HepG2 (cell line): Measurements from ENCODE around the gene DDAH1. TPM values are rescaled to one million over a fixed set of nuclear protein-coding genes. Genes with fewer than 3 reads are reported as not detected.

Experiments
- ATAC-seq: fragments of 200-7000 bp; cut with Tn5 transposase; 3 replicates; pipeline ENCODE4 v1.9.1; 2020; ENCODE audit warnings: mild to moderate bottlenecking, moderate library complexity
- BruUV-seq: library from RNA; stranded (reverse); fragments of 400-500 nt; replicated peaks from 2 replicates; lab custom pipeline; 2021; lab: Mats Ljungman, UMichigan
- CTCF ChIA-PET: fragments of 300-600 bp; formaldehyde crosslinking; extraction: SDS; loops from one replicate; lab custom pipeline; 2021; ENCODE audit warnings: low total read pairs, inconsistent platforms, low intra/inter-chr PET ratio; lab: Yijun Ruan, JAX
- POLR2A ChIA-PET: fragments of 350-600 bp; sonication (Branson Sonifier 250); formaldehyde crosslinking; loops from one replicate; lab custom pipeline; 2020; ENCODE audit warnings: antibody characterized with exemption, inconsistent platforms; lab: Yijun Ruan, JAX
- DNase-seq: peaks from one replicate; pipeline ENCODE4 v3.0.0-alpha.2; 2015; ENCODE audit warnings: low spot score
- FAIRE-seq: peaks from 3 replicates; lab custom pipeline; 2011; peaks lifted over from hg19 to GRCh38; lab: Jason Lieb, UNC
- H2AFZ ChIP-seq: one replicate; pipeline ENCODE4 v1.6.1; 2011; ENCODE audit warnings: low read length, inconsistent platforms
- H3K27ac ChIP-seq: fragments of 300-600 bp; 3 replicates; pipeline ENCODE4 v1.8.0; 2011; ENCODE audit warnings: mixed run types, mild to moderate bottlenecking, mixed read lengths, low read length, inconsistent platforms; ENCODE audit not compliant: insufficient read depth; ENCODE audit errors: extremely low read length
- H3K27me3 ChIP-seq, 2 experiments: fragments of 200-600 bp in 1 of 2; 2 replicates in 1 of 2; 3 replicates in 1 of 2; pipeline versions ENCODE4 v1.6.0 to v1.8.0; 2011; ENCODE audit warnings: low read length in 2 of 2, mild to moderate bottlenecking in 2 of 2, moderate library complexity in 2 of 2, inconsistent platforms in 1 of 2; ENCODE audit not compliant: insufficient read depth in 2 of 2, control insufficient read depth in 1 of 2
- H3K36me3 ChIP-seq, 2 experiments: fragments of 200-600 bp in 1 of 2; replicated peaks in 1 of 2; 2 replicates in 1 of 2; 3 replicates in 1 of 2; pipeline versions ENCODE4 v1.5.1 to v1.8.0; 2011; ENCODE audit warnings: low read length in 2 of 2, inconsistent platforms in 1 of 2; ENCODE audit not compliant: insufficient read depth in 2 of 2, control insufficient read depth in 1 of 2
- H3K4me1 ChIP-seq: 2 replicates; pipeline ENCODE4 v1.5.1; 2012; ENCODE audit warnings: low read length, inconsistent platforms; ENCODE audit not compliant: insufficient read depth
- H3K4me2 ChIP-seq: 2 replicates; pipeline ENCODE4 v1.6.0; 2011; ENCODE audit warnings: low read depth, low read length, inconsistent platforms
- H3K4me3 ChIP-seq, 3 experiments: fragments of 200-600 bp in 1 of 3; sonication (generic), shearing (Covaris generic) in 1 of 3; replicated peaks in 1 of 3; 2 replicates each; pipeline ENCODE4 v1.5.1; 2011 to 2016; ENCODE audit warnings: low read length in 3 of 3, inconsistent platforms in 2 of 3, low read depth in 2 of 3, mild to moderate bottlenecking in 2 of 3, control low read depth in 1 of 3, mixed read lengths in 1 of 3; ENCODE audit not compliant: insufficient read depth in 1 of 3
- H3K79me2 ChIP-seq: one replicate; pipeline ENCODE4 v1.6.1; 2011; ENCODE audit warnings: low read length, inconsistent platforms; ENCODE audit not compliant: insufficient read depth
- H3K9ac ChIP-seq: 2 replicates; pipeline ENCODE4 v1.6.0; 2011; ENCODE audit warnings: mild to moderate bottlenecking, low read depth, low read length, inconsistent platforms; ENCODE audit not compliant: insufficient read depth
- H3K9me3 ChIP-seq: 2 replicates; pipeline ENCODE4 v1.5.1; 2012; ENCODE audit warnings: mild to moderate bottlenecking, low read length
- H4K20me1 ChIP-seq: 2 replicates; pipeline ENCODE4 v1.6.0; 2011; ENCODE audit warnings: inconsistent platforms, mild to moderate bottlenecking, low read length, moderate library complexity; ENCODE audit not compliant: insufficient read depth
- FOXK1 ChIP-seq: sonication (generic); formaldehyde crosslinking; IDR thresholded peaks from 2 replicates; pipeline ENCODE4 v1.4.0; 2020; ENCODE audit warnings: low read depth, missing genetic modification reagents, borderline replicate concordance
- ZNF513 ChIP-seq: sonication (generic); formaldehyde crosslinking; conservative IDR thresholded peaks from 2 replicates; pipeline ENCODE4 v1.5.0; 2020; ENCODE audit warnings: missing genetic modification reagents
- ZNF672 ChIP-seq: sonication (generic); formaldehyde crosslinking; IDR thresholded peaks from 2 replicates; pipeline ENCODE4 v1.8.1; 2022; ENCODE audit warnings: missing genetic modification reagents
- WGBS: methylation state at CpG from one replicate; pipeline ENCODE4 v1.1.6; 2017; ENCODE audit warnings: low lambda C conversion rate; 5-methylcytosine and 5-hydroxymethylcytosine counted together
- in situ Hi-C: cut with HindIII; loops from 2 replicates; pipeline ENCODE4 v1.10.0; 2017; ENCODE audit warnings: low pct_unique_long_range_greater_than_20kb; ENCODE audit not compliant: extremely low pct_ligation_motif_present
- intact Hi-C: fragments of 100-400 bp; cut with micrococcal nuclease; formaldehyde crosslinking; loops from one replicate; pipeline ENCODE4 v1.10.0; 2022; ENCODE audit not compliant: unreplicated experiment
- polyA plus RNA-seq, 8 experiments: library from polyadenylated mRNA; depleted of rRNA in 3 of 8; stranded (reverse) in 7 of 8; unstranded in 1 of 8; fragments of >200 nt; fragmentation: Illumina TruSeq in 4 of 8; extraction: Trizol in 4 of 8; gene quantifications; 2 replicates each; pipeline versions ENCODE4 v1.2.1 to v1.2.3, GENCODE V29; 2011 to 2016; ENCODE audit warnings: low read depth in 4 of 8, missing spikeins in 1 of 8, mixed read lengths in 1 of 8; ENCODE audit not compliant: insufficient read depth in 1 of 8
- total RNA-seq, 5 experiments: library from RNA; depleted of rRNA; stranded (reverse); fragments of >200 nt; fragmentation: Illumina TruSeq; extraction: Trizol; gene quantifications; 2 replicates each; pipeline ENCODE4 v1.2.3, GENCODE V29; 2016; ENCODE audit warnings: low read depth in 1 of 5
- TF ChIP-seq, protein P1 (sequence below): sonication (generic); formaldehyde crosslinking; conservative IDR thresholded peaks from 2 replicates; pipeline ENCODE4 v1.8.0; 2022; ENCODE audit warnings: mild to moderate bottlenecking, moderate library complexity, missing genetic modification reagents
- TF ChIP-seq, protein P2 (sequence below): sonication (generic); formaldehyde crosslinking; IDR thresholded peaks from one replicate; pipeline ENCODE4 v1.5.1; 2020; ENCODE audit warnings: mild to moderate bottlenecking, missing genetic modification reagents; ENCODE audit errors: not compliant biosample characterization

DDAH1 gene
- total and polyA plus RNA-seq, 2 of the 13 experiments (the other 11 are each of a cell fraction or from before 2014, with no cell fraction given): 39.7 to 64.4 TPM

GRCh38 chr1:85504417-85504816, 39.5 kb upstream of the DDAH1 start:
- ChIA-PET POLR2A (no interaction called here), CTCF (interaction anchor here (4.0 kb wide), 1 partner anchor 197 kb away, joined by 64 read pairs; no protein-coding TSS in a partner anchor)
- intact Hi-C loops: no loop called here
- DNase-seq: no peak
- H3K36me3 ChIP-seq: no peaks in the 10 kb centered on the region
- no peak overlapping the region for H2AFZ ChIP-seq
- H3K4me3 ChIP-seq: no peak overlapping the region
- WGBS: 83% methylated on average over 1 of the region's 1 CpG
- no peak overlapping the region for H3K9ac ChIP-seq
- H3K27me3 ChIP-seq: no peaks in the 10 kb centered on the region
- no peak overlapping the region for H3K4me2 ChIP-seq
- no peak for FAIRE-seq
- TF ChIP-seq ZNF672 (CRISPR knock-in tag) (no peak), FOXK1 (no peak), ZNF513 (no peak)
- TF ChIP-seq, protein P1, sequence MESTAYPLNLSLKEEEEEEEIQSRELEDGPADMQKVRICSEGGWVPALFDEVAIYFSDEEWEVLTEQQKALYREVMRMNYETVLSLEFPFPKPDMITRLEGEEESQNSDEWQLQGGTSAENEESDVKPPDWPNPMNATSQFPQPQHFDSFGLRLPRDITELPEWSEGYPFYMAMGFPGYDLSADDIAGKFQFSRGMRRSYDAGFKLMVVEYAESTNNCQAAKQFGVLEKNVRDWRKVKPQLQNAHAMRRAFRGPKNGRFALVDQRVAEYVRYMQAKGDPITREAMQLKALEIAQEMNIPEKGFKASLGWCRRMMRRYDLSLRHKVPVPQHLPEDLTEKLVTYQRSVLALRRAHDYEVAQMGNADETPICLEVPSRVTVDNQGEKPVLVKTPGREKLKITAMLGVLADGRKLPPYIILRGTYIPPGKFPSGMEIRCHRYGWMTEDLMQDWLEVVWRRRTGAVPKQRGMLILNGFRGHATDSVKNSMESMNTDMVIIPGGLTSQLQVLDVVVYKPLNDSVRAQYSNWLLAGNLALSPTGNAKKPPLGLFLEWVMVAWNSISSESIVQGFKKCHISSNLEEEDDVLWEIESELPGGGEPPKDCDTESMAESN: no peak
- TF ChIP-seq, protein P2, sequence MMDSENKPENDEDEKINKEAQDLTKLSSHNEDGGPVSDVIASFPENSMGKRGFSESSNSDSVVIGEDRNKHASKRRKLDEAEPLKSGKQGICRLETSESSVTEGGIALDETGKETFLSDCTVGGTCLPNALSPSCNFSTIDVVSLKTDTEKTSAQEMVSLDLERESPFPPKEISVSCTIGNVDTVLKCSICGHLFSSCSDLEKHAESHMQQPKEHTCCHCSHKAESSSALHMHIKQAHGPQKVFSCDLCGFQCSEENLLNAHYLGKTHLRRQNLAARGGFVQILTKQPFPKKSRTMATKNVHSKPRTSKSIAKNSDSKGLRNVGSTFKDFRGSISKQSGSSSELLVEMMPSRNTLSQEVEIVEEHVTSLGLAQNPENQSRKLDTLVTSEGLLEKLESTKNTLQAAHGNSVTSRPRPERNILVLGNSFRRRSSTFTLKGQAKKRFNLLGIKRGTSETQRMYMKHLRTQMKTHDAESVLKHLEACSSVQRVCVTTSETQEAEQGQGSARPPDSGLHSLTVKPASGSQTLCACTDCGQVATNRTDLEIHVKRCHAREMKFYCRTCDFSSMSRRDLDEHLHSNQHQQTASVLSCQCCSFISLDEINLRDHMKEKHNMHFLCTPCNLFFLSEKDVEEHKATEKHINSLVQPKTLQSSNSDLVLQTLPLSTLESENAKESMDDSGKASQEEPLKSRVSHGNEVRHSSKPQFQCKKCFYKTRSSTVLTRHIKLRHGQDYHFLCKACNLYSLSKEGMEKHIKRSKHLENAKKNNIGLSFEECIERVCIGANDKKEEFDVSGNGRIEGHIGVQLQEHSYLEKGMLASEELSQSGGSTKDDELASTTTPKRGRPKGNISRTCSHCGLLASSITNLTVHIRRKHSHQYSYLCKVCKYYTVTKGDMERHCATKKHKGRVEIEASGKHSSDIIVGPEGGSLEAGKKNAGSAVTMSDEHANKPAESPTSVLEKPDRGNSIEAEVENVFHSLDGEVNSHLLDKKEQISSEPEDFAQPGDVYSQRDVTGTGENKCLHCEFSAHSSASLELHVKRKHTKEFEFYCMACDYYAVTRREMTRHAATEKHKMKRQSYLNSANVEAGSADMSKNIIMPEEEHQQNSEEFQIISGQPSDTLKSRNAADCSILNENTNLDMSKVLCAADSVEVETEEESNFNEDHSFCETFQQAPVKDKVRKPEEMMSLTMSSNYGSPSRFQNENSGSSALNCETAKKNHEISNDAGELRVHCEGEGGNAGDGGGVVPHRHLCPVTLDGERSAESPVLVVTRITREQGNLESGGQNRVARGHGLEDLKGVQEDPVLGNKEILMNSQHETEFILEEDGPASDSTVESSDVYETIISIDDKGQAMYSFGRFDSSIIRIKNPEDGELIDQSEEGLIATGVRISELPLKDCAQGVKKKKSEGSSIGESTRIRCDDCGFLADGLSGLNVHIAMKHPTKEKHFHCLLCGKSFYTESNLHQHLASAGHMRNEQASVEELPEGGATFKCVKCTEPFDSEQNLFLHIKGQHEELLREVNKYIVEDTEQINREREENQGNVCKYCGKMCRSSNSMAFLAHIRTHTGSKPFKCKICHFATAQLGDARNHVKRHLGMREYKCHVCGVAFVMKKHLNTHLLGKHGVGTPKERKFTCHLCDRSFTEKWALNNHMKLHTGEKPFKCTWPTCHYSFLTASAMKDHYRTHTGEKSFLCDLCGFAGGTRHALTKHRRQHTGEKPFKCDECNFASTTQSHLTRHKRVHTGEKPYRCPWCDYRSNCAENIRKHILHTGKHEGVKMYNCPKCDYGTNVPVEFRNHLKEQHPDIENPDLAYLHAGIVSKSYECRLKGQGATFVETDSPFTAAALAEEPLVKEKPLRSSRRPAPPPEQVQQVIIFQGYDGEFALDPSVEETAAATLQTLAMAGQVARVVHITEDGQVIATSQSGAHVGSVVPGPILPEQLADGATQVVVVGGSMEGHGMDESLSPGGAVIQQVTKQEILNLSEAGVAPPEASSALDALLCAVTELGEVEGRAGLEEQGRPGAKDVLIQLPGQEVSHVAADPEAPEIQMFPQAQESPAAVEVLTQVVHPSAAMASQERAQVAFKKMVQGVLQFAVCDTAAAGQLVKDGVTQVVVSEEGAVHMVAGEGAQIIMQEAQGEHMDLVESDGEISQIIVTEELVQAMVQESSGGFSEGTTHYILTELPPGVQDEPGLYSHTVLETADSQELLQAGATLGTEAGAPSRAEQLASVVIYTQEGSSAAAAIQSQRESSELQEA (CRISPR knock-in tag): no peak
- H3K9me3 ChIP-seq: no peaks in the 10 kb centered on the region
- peaks cover 18% of the 10 kb centered on the region for H3K4me1 ChIP-seq
- in situ Hi-C loops: loop anchor here (5.0 kb wide), 1 partner anchor 197 kb away; no protein-coding TSS in a partner anchor
- BruUV-seq: no TSS peak
- no peaks in the 10 kb centered on the region for H4K20me1 ChIP-seq
- no peak overlapping the region for H3K27ac ChIP-seq
- ATAC-seq: no peak
- no peaks in the 10 kb centered on the region for H3K79me2 ChIP-seq
